ENCODE results near the gene NFKBIE. TPM values are rescaled to one million over a fixed set of nuclear protein-coding genes. Genes with fewer than 3 reads are reported as not detected.

The NFKBIE gene
- total and polyA plus RNA-seq, 12 donors: 1.5 to 8.7 (median 3.6) TPM

GRCh38 chr6:44221291-44221960 lies 43.9 kb downstream of the NFKBIE start:
- 5 to 10% methylated on average over 4 of the region's 4 CpGs for WGBS, 2 donors
- H3K9me3 ChIP-seq: no peaks in the 10 kb centered on the region
- intact Hi-C loops (cut with DNase I): loop anchor here in 3 of 10 donors (1.0 to 10.0 kb wide), 4 partner anchors 13 to 447 kb away; partner anchors contain the start of genes SLC35B2 (in 1 of the 3) and VEGFA (in 1 of the 3)
- peaks cover 40 to 97% (median 92%) of the 10 kb centered on the region in 9 donors for H3K4me1 ChIP-seq
- peak overlapping the region in 5 of 10 donors; percentile 72 to 87 (median 75) for H3K4me3 ChIP-seq
- DNase-seq (peak; percentile 92 to 94), ATAC-seq (peak; percentile 35 to 80 (median 68))
- TF ChIP-seq CTCF (IDR thresholded peaks at IDR 0.05): peak; percentile 61 to 93 (median 80)
- peak overlapping the region; percentile 82 to 98 (median 94) for H3K27ac ChIP-seq
- no peaks in the 10 kb centered on the region for H3K27me3 ChIP-seq
- no peaks in the 10 kb centered on the region for H3K36me3 ChIP-seq

GRCh38 chr6:44220913-44221290 lies 44.4 kb downstream of the NFKBIE start:
- H3K9me3 ChIP-seq: no peaks in the 10 kb centered on the region
- no peak for TF ChIP-seq CTCF (IDR thresholded peaks at IDR 0.05)
- peak overlapping the region in 1 of 10 donors; percentile 87 for H3K4me3 ChIP-seq
- H3K27me3 ChIP-seq: no peaks in the 10 kb centered on the region
- peaks cover 35 to 97% (median 88%) of the 10 kb centered on the region in 9 donors for H3K4me1 ChIP-seq
- DNase-seq (no peak), ATAC-seq (no peak)
- H3K36me3 ChIP-seq: no peaks in the 10 kb centered on the region
- intact Hi-C loops (cut with DNase I): loop anchor here in 3 of 10 donors (1.0 to 10.0 kb wide), 4 partner anchors 13 to 446 kb away; partner anchors contain the start of genes SLC35B2 (in 1 of the 3) and VEGFA (in 1 of the 3)
- H3K27ac ChIP-seq: peak overlapping the region; percentile 82 to 98 (median 94)
- WGBS, 2 donors: 61 to 75% methylated on average over 4 of the region's 4 CpGs

- Histone ChIP-seq H3K36me3 (no peaks in the 10 kb centered on the region), H3K4me1 (peaks cover 29 to 90% (median 80%) of the 10 kb centered on the region in 9 donors), H3K9me3 (no peaks in the 10 kb centered on the region), H3K27me3 (no peaks in the 10 kb centered on the region), H3K27ac (peak overlapping the region; percentile 88 to 98 (median 94)), H3K4me3 (peak overlapping the region; percentile 38 to 70 (median 57))
- intact Hi-C loops (cut with DNase I): loop anchor here in 5 of 10 donors (2.0 to 10.0 kb wide), 4 partner anchors 15 to 445 kb away; partner anchors contain the start of genes SLC35B2 (in 1 of the 5) and VEGFA (in 1 of the 5)
- DNase-seq (no peak), ATAC-seq (no peak)
- 51 to 54% methylated on average over 28 of the region's 28 CpGs for WGBS, 2 donors
- peak in 3 of 9 donors; percentile 9 to 16 (median 11) for TF ChIP-seq CTCF (IDR thresholded peaks at IDR 0.05)
These were observed 45.3 kb downstream of the NFKBIE start for GRCh38 chr6:44219815-44220784.

Data from heart right ventricle (tissue), 16 donors.